MCF 10A (cell line): ENCODE results near the gene KLHL24. TPM values are rescaled to one million over a fixed set of nuclear protein-coding genes. Genes with fewer than 3 reads are reported as not detected.

Experiments used
- BruUV-seq: library from RNA; stranded (reverse); fragments of 400-500 nt; replicated peaks from 2 replicates; lab custom pipeline; 2021; lab: Mats Ljungman, UMichigan
- CTCF ChIA-PET: fragments of 300-600 bp; sonication (Branson Sonifier 250); formaldehyde crosslinking; extraction: SDS; loops from one replicate; lab custom pipeline; 2021; ENCODE audit warnings: antibody characterized with exemption, inconsistent platforms; lab: Yijun Ruan, JAX
- POLR2A ChIA-PET: fragments of 300-600, 350-650 bp; sonication (Branson Sonifier 250); formaldehyde crosslinking; extraction: SDS; loops from one replicate; lab custom pipeline; 2020; ENCODE audit warnings: antibody characterized with exemption, inconsistent platforms; lab: Yijun Ruan, JAX
- DNase-seq: peaks from one replicate; pipeline ENCODE4 v3.0.0-alpha.2; 2018; ENCODE audit not compliant: unreplicated experiment
- H3K27ac Mint-ChIP-seq: one replicate; pipeline ENCODE4 v1.8.0; 2022; ENCODE audit warnings: mild to moderate bottlenecking, low read depth, mixed read lengths; ENCODE audit not compliant: unreplicated experiment
- H3K27me3 Mint-ChIP-seq: one replicate; pipeline ENCODE4 v1.8.0; 2022; ENCODE audit warnings: mixed read lengths; ENCODE audit not compliant: insufficient read depth, unreplicated experiment
- H3K36me3 Mint-ChIP-seq: one replicate; pipeline ENCODE4 v1.8.0; 2022; ENCODE audit warnings: mild to moderate bottlenecking, moderate library complexity, mixed read lengths; ENCODE audit not compliant: insufficient read depth, unreplicated experiment
- H3K4me1 Mint-ChIP-seq: one replicate; pipeline ENCODE4 v1.8.0; 2022; ENCODE audit warnings: mixed read lengths; ENCODE audit not compliant: insufficient read depth, unreplicated experiment
- H3K4me3 Mint-ChIP-seq: one replicate; pipeline ENCODE4 v1.8.0; 2022; ENCODE audit warnings: mild to moderate bottlenecking, moderate library complexity, mixed read lengths; ENCODE audit not compliant: unreplicated experiment
- H3K9me3 Mint-ChIP-seq: one replicate; pipeline ENCODE4 v1.8.0; 2022; ENCODE audit warnings: mixed read lengths; ENCODE audit not compliant: unreplicated experiment
- CTCF ChIP-seq: fragments of 200-600 bp; IDR thresholded peaks from one replicate; pipeline ENCODE4 v1.8.0; 2022; ENCODE audit warnings: antibody characterized with exemption, mild to moderate bottlenecking; ENCODE audit not compliant: unreplicated experiment
- intact Hi-C: fragments of 100-400 bp; cut with micrococcal nuclease; formaldehyde crosslinking; loops from 2 replicates; pipeline ENCODE4 v1.14.1; 2022
- total RNA-seq: library from RNA; stranded (reverse); gene quantifications from 2 replicates; pipeline ENCODE4 v1.2.3, GENCODE V29; 2022

The KLHL24 gene
- total RNA-seq, 1 experiment from 2014 or later, result 13.0 TPM

DNA sequence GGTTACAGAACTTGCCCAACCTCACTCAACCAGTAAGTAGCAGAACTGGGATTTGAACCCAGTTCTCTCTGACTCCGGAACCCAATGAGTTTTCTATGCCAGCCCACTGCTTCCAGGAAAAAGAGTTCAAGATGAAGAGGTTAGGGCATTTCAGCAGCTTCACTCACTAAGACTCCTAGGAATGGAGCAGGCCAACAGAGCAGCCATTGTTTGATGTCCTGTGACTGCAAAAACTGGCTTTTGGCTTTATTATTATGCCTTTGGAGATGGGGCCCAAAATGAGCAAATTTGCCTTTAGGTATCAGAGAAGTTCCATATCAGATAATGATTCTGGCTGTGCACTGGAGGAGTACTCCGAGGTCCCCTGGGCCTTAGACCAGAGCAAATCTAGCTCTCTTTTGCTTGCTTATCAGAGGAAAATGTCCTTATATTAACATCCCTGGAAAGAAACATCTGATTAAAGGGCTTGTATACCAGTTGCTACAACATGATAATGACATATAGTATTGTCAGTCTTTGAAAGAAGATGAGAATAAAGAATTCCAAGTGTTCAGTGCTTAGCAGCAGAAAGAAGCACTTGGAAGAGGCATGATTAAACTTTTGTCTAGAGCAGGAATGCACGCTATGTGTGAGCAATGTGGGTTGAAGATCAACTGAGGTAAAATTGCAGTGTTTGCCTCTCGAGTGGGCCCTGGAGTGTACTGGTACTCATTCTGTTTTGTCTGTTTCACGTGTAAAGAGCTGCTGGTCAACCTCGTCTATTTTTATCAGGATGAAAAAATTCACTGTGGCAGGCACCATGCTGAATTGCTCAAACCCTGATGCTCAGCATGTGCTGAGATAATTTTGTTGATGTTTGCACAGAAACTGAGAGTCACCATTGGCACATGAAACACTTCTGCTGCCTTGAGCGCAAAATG, 21.8 kb upstream of the KLHL24 start:
- ChIA-PET POLR2A (no interaction called here), CTCF (interaction anchor here (0.6 kb wide), 1 partner anchor 109 kb away, joined by 3 read pairs; no protein-coding TSS in a partner anchor)
- Mint-ChIP-seq H3K27ac (no peak overlapping the region), H3K36me3 (no peaks in the 10 kb centered on the region), H3K4me1 (no peaks in the 10 kb centered on the region), H3K4me3 (no peak overlapping the region), H3K27me3 (no peaks in the 10 kb centered on the region), H3K9me3 (no peaks in the 10 kb centered on the region)
- no peak for TF ChIP-seq CTCF
- no peak for DNase-seq
- intact Hi-C loops, result no loop called here
- no TSS peak for BruUV-seq

- no TSS peak for BruUV-seq
- TF ChIP-seq CTCF, result no peak
- POLR2A ChIA-PET, result interaction anchor here (0.7 kb wide), 1 partner anchor 45 kb away, joined by 3 read pairs; no protein-coding TSS in a partner anchor
Measured at GRCh38 chr3:183618542-183618941, 16.9 kb upstream of the KLHL24 start.

GRCh38 chr3:183619010-183619409, 16.4 kb upstream of the KLHL24 start:
- CTCF ChIA-PET, result no interaction called here
- no peak for TF ChIP-seq CTCF
- peaks cover 12% of the 10 kb centered on the region for H3K27me3 Mint-ChIP-seq
- H3K36me3 Mint-ChIP-seq, result no peaks in the 10 kb centered on the region
- no TSS peak for BruUV-seq
- H3K4me3 Mint-ChIP-seq, result no peak overlapping the region
- no peak overlapping the region for H3K27ac Mint-ChIP-seq
- POLR2A ChIA-PET, result interaction anchor here (0.7 kb wide), 1 partner anchor 45 kb away, joined by 3 read pairs; no protein-coding TSS in a partner anchor
- H3K4me1 Mint-ChIP-seq, result no peaks in the 10 kb centered on the region
- DNase-seq, result no peak
- no peaks in the 10 kb centered on the region for H3K9me3 Mint-ChIP-seq
- intact Hi-C loops, result no loop called here

More at GRCh38 chr3:183618542-183618941, 16.9 kb upstream of the KLHL24 start:
- intact Hi-C loops, result no loop called here
- no peak for DNase-seq
- peaks cover 12% of the 10 kb centered on the region for H3K27me3 Mint-ChIP-seq
- H3K27ac Mint-ChIP-seq, result no peak overlapping the region
- no peak overlapping the region for H3K4me3 Mint-ChIP-seq
- H3K36me3 Mint-ChIP-seq, result no peaks in the 10 kb centered on the region
- CTCF ChIA-PET, result no interaction called here
- H3K9me3 Mint-ChIP-seq, result no peaks in the 10 kb centered on the region
- H3K4me1 Mint-ChIP-seq, result no peaks in the 10 kb centered on the region

- TF ChIP-seq CTCF, result no peak
- H3K4me3 Mint-ChIP-seq, result no peak overlapping the region
- peaks cover 12% of the 10 kb centered on the region for H3K27me3 Mint-ChIP-seq
- no peak overlapping the region for H3K27ac Mint-ChIP-seq
- ChIA-PET CTCF (no interaction called here), POLR2A (no interaction called here)
- no peaks in the 10 kb centered on the region for H3K36me3 Mint-ChIP-seq
- DNase-seq, result no peak
- no TSS peak for BruUV-seq
- H3K9me3 Mint-ChIP-seq, result no peaks in the 10 kb centered on the region
- H3K4me1 Mint-ChIP-seq, result no peaks in the 10 kb centered on the region
- intact Hi-C loops, result no loop called here
Measured at GRCh38 chr3:183619624-183620251, 15.7 kb upstream of the KLHL24 start.
